Hepatocyte (in vitro differentiated cells): ENCODE data around the gene TMEM239. TPM values are rescaled to one million over a fixed set of nuclear protein-coding genes. Genes with fewer than 3 reads are reported as not detected.
"Not testable (repeated sequence)": the region's sequence is repeated elsewhere in the genome, so short reads cannot be mapped to it uniquely, and the experiment has no call there.

Source experiments
- DNase-seq: peaks from one replicate; pipeline ENCODE4 v3.0.0-alpha.2; 2016; ENCODE audit warnings: low spot score
- H2AFZ ChIP-seq: fragments of 200-600 bp; sonication (generic); 2 replicates; pipeline ENCODE4 v1.6.0; 2016; ENCODE audit warnings: antibody characterized with exemption, mild to moderate bottlenecking
- H3K27ac ChIP-seq: fragments of 200-600 bp; sonication (generic); 2 replicates; pipeline ENCODE4 v1.5.1; 2016; ENCODE audit warnings: mild to moderate bottlenecking
- H3K27me3 ChIP-seq: fragments of 200-600 bp; sonication (generic); 2 replicates; pipeline ENCODE4 v1.6.1; 2016
- H3K36me3 ChIP-seq: fragments of 200-600 bp; sonication (generic); replicated peaks from 2 replicates; pipeline ENCODE4 v1.5.1; 2016; ENCODE audit warnings: low read depth; ENCODE audit not compliant: insufficient read depth
- H3K4me1 ChIP-seq: fragments of 200-600 bp; sonication (generic); 2 replicates; pipeline ENCODE4 v1.5.1; 2016; ENCODE audit warnings: mild to moderate bottlenecking, moderate library complexity; ENCODE audit not compliant: insufficient read depth
- H3K4me2 ChIP-seq: fragments of 200-600 bp; sonication (generic); 2 replicates; pipeline ENCODE4 v1.6.0; 2016
- H3K4me3 ChIP-seq: fragments of 200-600 bp; sonication (generic); 2 replicates; pipeline ENCODE4 v1.5.1; 2016; ENCODE audit warnings: mild to moderate bottlenecking
- H3K79me2 ChIP-seq: fragments of 200-600 bp; sonication (generic); 2 replicates; pipeline ENCODE4 v1.6.0; 2017; ENCODE audit warnings: mild to moderate bottlenecking
- H3K9me2 ChIP-seq: fragments of 200-600 bp; sonication (generic); replicated peaks from 2 replicates; pipeline ENCODE4 v1.6.0; 2017; ENCODE audit warnings: mild to moderate bottlenecking; ENCODE audit not compliant: insufficient read depth
- H3K9me3 ChIP-seq: fragments of 200-600 bp; sonication (generic); 2 replicates; pipeline ENCODE4 v1.5.1; 2016; ENCODE audit warnings: low read depth, mild to moderate bottlenecking
- H4K20me1 ChIP-seq: fragments of 200-600 bp; sonication (generic); 2 replicates; pipeline ENCODE4 v1.6.0; 2016; ENCODE audit warnings: mild to moderate bottlenecking; ENCODE audit not compliant: insufficient read depth, poor library complexity, severe bottlenecking
- EZH2 ChIP-seq: fragments of 200-600 bp; sonication (generic); IDR thresholded peaks from 2 replicates; pipeline ENCODE4 v1.6.1; 2016; ENCODE audit warnings: antibody characterized with exemption, mild to moderate bottlenecking, borderline replicate concordance
- EZH2phosphoT487 ChIP-seq: fragments of 200-600 bp; sonication (generic); IDR thresholded peaks from one replicate; pipeline ENCODE4 v1.6.1; 2018; ENCODE audit warnings: antibody characterized with exemption, mild to moderate bottlenecking, low read depth, moderate library complexity; ENCODE audit not compliant: unreplicated experiment, severe bottlenecking
- WGBS: methylation state at CpG from one replicate; pipeline ENCODE4 v1.1.6; 2016; ENCODE audit warnings: low lambda C conversion rate; ENCODE audit errors: missing lambda C conversion rate; 5-methylcytosine and 5-hydroxymethylcytosine counted together
- polyA plus RNA-seq: library from polyadenylated mRNA; unstranded; fragments of >200 nt; fragmentation: Nextera tagmentation; extraction: Ambion mirVana; gene quantifications from 2 replicates; pipeline ENCODE4 v1.2.1, GENCODE V29; 2016
- total RNA-seq: library from RNA; depleted of rRNA; stranded (reverse); fragments of >200 nt; gene quantifications from 2 replicates; pipeline ENCODE4 v1.2.3, GENCODE V29; 2014
- TF ChIP-seq, protein P1 (sequence below): fragments of 200-600 bp; sonication (generic); IDR thresholded peaks from 2 replicates; pipeline ENCODE4 v1.5.1; 2016; ENCODE audit warnings: antibody characterized with exemption, mild to moderate bottlenecking; ENCODE audit not compliant: poor library complexity

TMEM239 gene
- total and polyA plus RNA-seq, 2 experiments from 2014 or later, result not detected

DNA sequence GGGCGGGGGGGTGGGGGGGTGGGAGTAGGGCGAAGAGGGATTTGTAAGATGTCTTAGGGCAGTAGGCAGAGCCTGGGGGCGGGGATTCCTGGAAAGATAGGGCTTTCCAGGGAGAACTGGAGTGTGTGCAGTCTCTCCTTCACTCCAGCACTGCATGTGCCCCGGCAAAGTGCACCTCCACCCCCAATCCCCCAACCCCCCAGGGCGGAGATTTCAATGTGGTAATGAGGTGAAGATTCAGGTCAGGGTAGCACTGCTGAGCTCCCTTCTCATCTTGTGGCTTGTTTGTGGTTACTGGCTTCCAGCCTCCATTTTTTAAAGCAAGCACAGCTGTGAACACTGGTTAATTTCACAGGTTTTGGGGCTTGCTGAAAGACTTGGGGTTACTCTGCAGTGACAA, 5.9 kb downstream of the TMEM239 start:
- H3K79me2 ChIP-seq, result no peaks in the 10 kb centered on the region
- TF ChIP-seq EZH2, result no peak
- TF ChIP-seq, protein P1, sequence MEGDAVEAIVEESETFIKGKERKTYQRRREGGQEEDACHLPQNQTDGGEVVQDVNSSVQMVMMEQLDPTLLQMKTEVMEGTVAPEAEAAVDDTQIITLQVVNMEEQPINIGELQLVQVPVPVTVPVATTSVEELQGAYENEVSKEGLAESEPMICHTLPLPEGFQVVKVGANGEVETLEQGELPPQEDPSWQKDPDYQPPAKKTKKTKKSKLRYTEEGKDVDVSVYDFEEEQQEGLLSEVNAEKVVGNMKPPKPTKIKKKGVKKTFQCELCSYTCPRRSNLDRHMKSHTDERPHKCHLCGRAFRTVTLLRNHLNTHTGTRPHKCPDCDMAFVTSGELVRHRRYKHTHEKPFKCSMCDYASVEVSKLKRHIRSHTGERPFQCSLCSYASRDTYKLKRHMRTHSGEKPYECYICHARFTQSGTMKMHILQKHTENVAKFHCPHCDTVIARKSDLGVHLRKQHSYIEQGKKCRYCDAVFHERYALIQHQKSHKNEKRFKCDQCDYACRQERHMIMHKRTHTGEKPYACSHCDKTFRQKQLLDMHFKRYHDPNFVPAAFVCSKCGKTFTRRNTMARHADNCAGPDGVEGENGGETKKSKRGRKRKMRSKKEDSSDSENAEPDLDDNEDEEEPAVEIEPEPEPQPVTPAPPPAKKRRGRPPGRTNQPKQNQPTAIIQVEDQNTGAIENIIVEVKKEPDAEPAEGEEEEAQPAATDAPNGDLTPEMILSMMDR, result no peak
- peaks cover 23% of the 10 kb centered on the region for H3K4me1 ChIP-seq
- no peak overlapping the region for H3K4me3 ChIP-seq
- H3K9me3 ChIP-seq, result no peaks in the 10 kb centered on the region
- H3K27ac ChIP-seq, result no peak overlapping the region
- no CpG with 5 or more reads among the region's 5 CpGs for WGBS
- H2AFZ ChIP-seq, result no peak overlapping the region
- no peaks in the 10 kb centered on the region for H3K36me3 ChIP-seq
- H3K27me3 ChIP-seq, result peaks cover 21% of the 10 kb centered on the region
- no peak overlapping the region for H3K4me2 ChIP-seq
- no peaks in the 10 kb centered on the region for H4K20me1 ChIP-seq
- DNase-seq, result no peak
- H3K9me2 ChIP-seq, result no peaks in the 10 kb centered on the region

DNA sequence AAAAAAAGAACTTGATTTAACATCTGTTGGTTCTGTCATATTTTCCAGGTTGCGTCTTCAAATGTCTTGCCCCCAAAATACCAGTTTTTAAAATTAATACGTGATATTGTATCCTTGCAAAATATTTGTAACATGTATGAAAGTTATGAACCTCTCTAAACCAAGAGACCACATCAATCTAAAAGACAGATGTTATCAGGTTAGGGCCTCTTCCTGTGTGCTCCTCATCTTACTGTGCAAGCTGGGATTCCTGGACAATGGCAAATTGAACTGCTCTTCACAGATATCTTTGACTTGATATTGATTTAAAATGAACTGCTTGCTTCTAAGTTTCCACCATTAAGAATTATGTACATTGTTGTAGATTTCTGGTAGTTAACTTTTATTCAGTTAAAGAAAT, 9.6 kb downstream of the TMEM239 start:
- DNase-seq, result no peak
- Histone ChIP-seq H3K79me2 (no peaks in the 10 kb centered on the region), H3K27me3 (peaks cover 23% of the 10 kb centered on the region)

DNA sequence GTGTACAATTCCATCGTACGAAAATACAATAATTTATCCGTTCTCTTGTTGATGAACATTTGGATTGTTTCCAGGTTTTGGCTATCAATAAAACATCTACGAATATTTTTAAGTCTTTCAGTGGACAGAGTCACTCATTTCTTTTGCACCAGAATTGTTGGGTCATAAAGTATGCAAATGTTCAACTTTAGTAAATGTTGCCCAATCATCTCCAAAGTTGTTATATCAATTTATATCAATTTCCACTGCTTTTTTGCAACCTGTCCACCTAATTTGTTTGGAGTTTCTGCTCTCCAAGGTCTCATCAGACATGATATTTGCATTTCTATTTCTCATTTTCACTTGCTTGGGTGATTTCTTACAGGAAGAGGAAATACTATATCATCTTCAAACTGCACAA, 10.5 kb downstream of the TMEM239 start:
- no peak overlapping the region for H2AFZ ChIP-seq
- H3K27me3 ChIP-seq, result peaks cover 20% of the 10 kb centered on the region
- no peak overlapping the region for H3K4me3 ChIP-seq
- no peaks in the 10 kb centered on the region for H3K9me3 ChIP-seq
- H3K36me3 ChIP-seq, result no peaks in the 10 kb centered on the region
- no peak overlapping the region for H3K4me2 ChIP-seq
- H4K20me1 ChIP-seq, result no peaks in the 10 kb centered on the region
- WGBS, result 96% methylated on average over 4 of the region's 4 CpGs
- no peak for TF ChIP-seq EZH2
- TF ChIP-seq, protein P1, result no peak
- TF ChIP-seq EZH2phosphoT487, result no peak
- DNase-seq, result no peak
- no peaks in the 10 kb centered on the region for H3K9me2 ChIP-seq
- H3K4me1 ChIP-seq, result peaks cover 2% of the 10 kb centered on the region
- H3K27ac ChIP-seq, result no peak overlapping the region
- H3K79me2 ChIP-seq, result no peaks in the 10 kb centered on the region

More for the DNA sequence above, 9.6 kb downstream of the TMEM239 start:
- H3K4me3 ChIP-seq, result no peak overlapping the region
- WGBS, result 85% methylated on average over 2 of the region's 2 CpGs
- peaks cover 11% of the 10 kb centered on the region for H3K4me1 ChIP-seq
- no peaks in the 10 kb centered on the region for H4K20me1 ChIP-seq
- H2AFZ ChIP-seq, result no peak overlapping the region
- no peak overlapping the region for H3K4me2 ChIP-seq
- H3K9me3 ChIP-seq, result no peaks in the 10 kb centered on the region
- H3K27ac ChIP-seq, result no peak overlapping the region
- no peaks in the 10 kb centered on the region for H3K9me2 ChIP-seq
- TF ChIP-seq EZH2phosphoT487, result no peak
- TF ChIP-seq, protein P1, result no peak
- no peak for TF ChIP-seq EZH2
- H3K36me3 ChIP-seq, result no peaks in the 10 kb centered on the region

DNA sequence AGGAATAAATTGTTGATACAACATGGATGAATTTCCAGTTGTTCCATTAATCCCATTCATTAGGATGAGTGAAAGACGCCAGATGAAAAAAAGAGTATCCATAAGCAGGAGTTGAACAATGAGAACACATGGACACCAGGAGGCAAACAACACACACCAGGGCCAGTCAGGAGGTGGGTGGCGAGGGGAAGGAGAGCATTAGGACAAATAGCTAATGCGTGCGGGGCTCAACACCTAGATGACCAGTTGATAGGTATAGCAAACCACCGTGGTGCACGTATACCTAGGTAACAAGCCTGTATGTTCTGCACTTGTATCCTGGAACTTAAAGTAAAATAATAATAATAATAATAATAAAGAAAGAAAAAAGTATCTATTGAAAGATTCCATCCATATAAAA, 13.2 kb downstream of the TMEM239 start:
- H3K27me3 ChIP-seq, result peaks cover 19% of the 10 kb centered on the region
- H3K4me2 ChIP-seq, result no peak overlapping the region
- DNase-seq, result no peak
- no peak overlapping the region for H3K27ac ChIP-seq
- H3K4me1 ChIP-seq, result no peaks in the 10 kb centered on the region
- WGBS, result 71% methylated on average over 6 of the region's 6 CpGs
- H3K79me2 ChIP-seq, result no peaks in the 10 kb centered on the region
- TF ChIP-seq EZH2phosphoT487 (no peak), EZH2 (no peak)
- TF ChIP-seq, protein P1, result no peak
- no peaks in the 10 kb centered on the region for H3K9me3 ChIP-seq
- no peak overlapping the region for H2AFZ ChIP-seq
- H3K36me3 ChIP-seq, result no peaks in the 10 kb centered on the region
- no peaks in the 10 kb centered on the region for H3K9me2 ChIP-seq
- no peak overlapping the region for H3K4me3 ChIP-seq
- H4K20me1 ChIP-seq, result no peaks in the 10 kb centered on the region

DNA sequence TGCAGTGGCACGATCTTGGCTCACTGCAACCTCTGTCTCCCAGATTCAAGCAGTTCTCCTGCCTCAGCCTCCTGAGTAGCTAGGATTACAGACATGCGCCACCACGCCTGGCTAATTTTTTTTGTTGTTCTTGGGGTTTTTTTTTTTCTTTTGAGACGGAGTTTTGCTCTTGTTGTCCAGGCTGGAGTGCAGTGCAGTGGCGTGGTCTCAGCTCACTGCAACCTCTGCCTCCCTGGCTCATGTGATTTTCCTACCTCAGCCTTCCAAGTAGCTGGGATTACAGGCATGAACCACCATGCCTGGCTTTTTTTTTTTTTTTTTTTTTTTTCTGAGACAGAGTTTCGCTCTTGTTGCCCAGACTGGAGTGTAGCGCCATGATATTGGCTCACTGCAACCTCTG, 15.0 kb downstream of the TMEM239 start:
- peaks cover 13% of the 10 kb centered on the region for H3K27me3 ChIP-seq
- not testable (repeated sequence) for H3K9me2 ChIP-seq, H3K27ac ChIP-seq, H3K4me1 ChIP-seq, H3K4me2 ChIP-seq, DNase-seq, H4K20me1 ChIP-seq, H2AFZ ChIP-seq, H3K36me3 ChIP-seq, H3K4me3 ChIP-seq, H3K79me2 ChIP-seq, H3K9me3 ChIP-seq
- WGBS, result 89% methylated on average over 7 of the region's 7 CpGs
